LoVo (cell line): Measurements from ENCODE around the gene SRGAP3.

Experiments used
- DNase-seq: peaks from one replicate; pipeline ENCODE4 v3.0.0-alpha.2; 2016; ENCODE audit warnings: low spot score

SRGAP3 gene

GRCh38 chr3:9225268-9225667 lies 24.2 kb downstream of the SRGAP3 start:
- no peak for DNase-seq

GRCh38 chr3:9224490-9224889 lies 25.0 kb downstream of the SRGAP3 start:
- peak; percentile 2 for DNase-seq

GRCh38 chr3:9223672-9224071 lies 25.8 kb downstream of the SRGAP3 start:
- no peak for DNase-seq

- DNase-seq, result no peak
These were observed 26.3 kb downstream of the SRGAP3 start for GRCh38 chr3:9222956-9223639.

GRCh38 chr3:9222049-9222448 lies 27.4 kb downstream of the SRGAP3 start:
- DNase-seq, result no peak

GRCh38 chr3:9218514-9218846 lies 31.0 kb downstream of the SRGAP3 start:
- DNase-seq, result no peak

GRCh38 chr3:9217784-9218513 lies 31.5 kb downstream of the SRGAP3 start:
- no peak for DNase-seq

GRCh38 chr3:9216736-9217135 lies 32.7 kb downstream of the SRGAP3 start:
- no peak for DNase-seq

- no peak for DNase-seq
These were observed 34.8 kb downstream of the SRGAP3 start for GRCh38 chr3:9214599-9214998.

- DNase-seq, result no peak
These were observed 35.3 kb downstream of the SRGAP3 start for GRCh38 chr3:9214185-9214584.

GRCh38 chr3:9213019-9213634 lies 36.3 kb downstream of the SRGAP3 start:
- no peak for DNase-seq

GRCh38 chr3:9211155-9211950 lies 38.1 kb downstream of the SRGAP3 start:
- no peak for DNase-seq

GRCh38 chr3:9209777-9210176 lies 39.7 kb downstream of the SRGAP3 start:
- no peak for DNase-seq

GRCh38 chr3:9208605-9209152 lies 40.8 kb downstream of the SRGAP3 start:
- DNase-seq, result no peak

GRCh38 chr3:9207116-9207763 lies 42.2 kb downstream of the SRGAP3 start:
- DNase-seq, result no peak

- no peak for DNase-seq
These were observed 43.2 kb downstream of the SRGAP3 start for GRCh38 chr3:9206287-9206686.

- no peak for DNase-seq
These were observed 43.9 kb downstream of the SRGAP3 start for GRCh38 chr3:9205345-9206143.

GRCh38 chr3:9204253-9204992 lies 45.0 kb downstream of the SRGAP3 start:
- no peak for DNase-seq

- no peak for DNase-seq
These were observed 46.1 kb downstream of the SRGAP3 start for GRCh38 chr3:9203317-9203716.

- no peak for DNase-seq
These were observed 46.9 kb downstream of the SRGAP3 start for GRCh38 chr3:9202546-9202945.
